Uterus (tissue), 2 donors: ENCODE measurements around the gene IL17RB.

Experiments
- CTCF ChIP-seq, 4 experiments: fragments of 200-600 bp in 2 of 4; fragments of 450-650 bp in 2 of 4; sonication (generic) in 2 of 4; IDR thresholded peaks; one replicate each; pipeline ENCODE4 v1.5.1; 2016 to 2019; ENCODE audit warnings: antibody characterized with exemption in 4 of 4, mild to moderate bottlenecking in 2 of 4, moderate library complexity in 1 of 4
- POLR2A ChIP-seq, 2 donors: fragments of 450-650 bp; IDR thresholded peaks; one replicate each; pipeline ENCODE4 v1.6.1; 2016; ENCODE audit warnings: antibody characterized with exemption in 2 of 2, mild to moderate bottlenecking in 1 of 2, moderate library complexity in 1 of 2

DNA sequence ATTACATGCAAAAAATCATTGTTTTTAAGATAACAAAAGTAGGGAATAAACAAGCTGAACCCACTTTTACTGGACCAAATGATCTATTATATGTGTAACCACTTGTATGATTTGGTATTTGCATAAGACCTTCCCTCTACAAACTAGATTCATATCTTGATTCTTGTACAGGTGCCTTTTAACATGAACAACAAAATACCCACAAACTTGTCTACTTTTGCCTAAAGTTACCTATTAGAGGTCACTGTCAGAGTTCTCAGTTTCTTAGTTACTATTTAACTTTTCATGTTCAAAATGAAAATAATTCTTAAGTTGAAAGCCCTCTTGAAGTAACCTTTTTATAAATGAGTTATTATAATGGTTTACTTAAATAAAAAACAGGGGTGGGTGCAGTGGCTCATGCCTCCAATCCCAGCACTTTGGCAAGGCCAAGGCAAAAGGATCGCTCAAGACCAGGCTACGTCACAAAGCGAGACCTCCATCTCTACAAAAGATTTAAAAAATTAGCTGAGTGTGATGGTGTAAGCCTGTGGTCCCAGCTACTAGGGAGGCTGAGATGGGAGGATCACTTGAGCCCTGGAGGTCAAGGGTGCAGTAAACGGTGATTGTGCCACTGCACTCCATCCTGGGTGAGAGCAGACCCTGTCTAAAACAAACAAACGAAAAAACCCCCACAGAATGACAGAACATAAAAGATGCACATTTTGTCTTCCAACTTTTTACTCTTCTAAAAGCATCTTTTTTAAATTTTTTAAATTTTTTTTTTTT is 19.5 kb downstream of the IL17RB start:
- TF ChIP-seq CTCF (IDR thresholded peaks at IDR 0.05) (no peak), POLR2A (IDR thresholded peaks at IDR 0.05) (no peak)
